SK-N-SH (cell line): ENCODE results near the gene CHST11.

Experiments used
- RAD21 ChIP-seq: IDR thresholded peaks from 2 replicates; pipeline ENCODE4 v1.6.1; 2012; ENCODE audit warnings: mild to moderate bottlenecking, low read length
- YY1 ChIP-seq: IDR thresholded peaks from 2 replicates; pipeline ENCODE4 v1.4.0; 2012; ENCODE audit warnings: low read depth, mild to moderate bottlenecking
- TF ChIP-seq, protein P1 (sequence below): fragments of 200-600 bp; sonication (generic); IDR thresholded peaks from 2 replicates; pipeline ENCODE4 v1.6.1; 2017; ENCODE audit warnings: antibody characterized with exemption, mild to moderate bottlenecking, moderate library complexity
- TF ChIP-seq, protein P2 (sequence below): IDR thresholded peaks from 2 replicates; pipeline ENCODE4 v1.4.0; 2012; ENCODE audit warnings: low read depth, borderline replicate concordance
- TF ChIP-seq, protein P3 (sequence below): IDR thresholded peaks from 2 replicates; pipeline ENCODE4 v1.4.0; 2012; ENCODE audit warnings: low read depth, borderline replicate concordance

DNA sequence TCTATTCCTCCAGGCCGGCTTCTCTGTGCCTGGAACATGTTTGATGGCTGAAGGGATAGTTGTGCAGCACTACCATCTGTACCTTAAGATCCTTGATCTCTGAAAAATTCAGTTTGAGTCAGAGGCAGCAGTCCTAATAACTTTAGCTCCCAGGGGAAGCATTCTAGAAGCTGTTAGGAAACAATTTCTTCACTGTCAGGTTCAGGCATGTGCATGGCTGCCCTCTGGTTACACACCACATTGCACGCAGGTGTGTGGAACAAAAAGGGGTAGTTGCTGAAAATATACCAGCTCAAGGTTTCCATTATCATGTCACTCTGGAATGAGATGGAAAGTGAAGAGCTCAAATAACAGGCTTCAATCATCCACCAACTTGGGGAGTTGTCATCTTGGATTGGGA is 80.1 kb downstream of the CHST11 start:
- TF ChIP-seq, protein P1, sequence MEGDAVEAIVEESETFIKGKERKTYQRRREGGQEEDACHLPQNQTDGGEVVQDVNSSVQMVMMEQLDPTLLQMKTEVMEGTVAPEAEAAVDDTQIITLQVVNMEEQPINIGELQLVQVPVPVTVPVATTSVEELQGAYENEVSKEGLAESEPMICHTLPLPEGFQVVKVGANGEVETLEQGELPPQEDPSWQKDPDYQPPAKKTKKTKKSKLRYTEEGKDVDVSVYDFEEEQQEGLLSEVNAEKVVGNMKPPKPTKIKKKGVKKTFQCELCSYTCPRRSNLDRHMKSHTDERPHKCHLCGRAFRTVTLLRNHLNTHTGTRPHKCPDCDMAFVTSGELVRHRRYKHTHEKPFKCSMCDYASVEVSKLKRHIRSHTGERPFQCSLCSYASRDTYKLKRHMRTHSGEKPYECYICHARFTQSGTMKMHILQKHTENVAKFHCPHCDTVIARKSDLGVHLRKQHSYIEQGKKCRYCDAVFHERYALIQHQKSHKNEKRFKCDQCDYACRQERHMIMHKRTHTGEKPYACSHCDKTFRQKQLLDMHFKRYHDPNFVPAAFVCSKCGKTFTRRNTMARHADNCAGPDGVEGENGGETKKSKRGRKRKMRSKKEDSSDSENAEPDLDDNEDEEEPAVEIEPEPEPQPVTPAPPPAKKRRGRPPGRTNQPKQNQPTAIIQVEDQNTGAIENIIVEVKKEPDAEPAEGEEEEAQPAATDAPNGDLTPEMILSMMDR: no peak
- TF ChIP-seq, protein P2, sequence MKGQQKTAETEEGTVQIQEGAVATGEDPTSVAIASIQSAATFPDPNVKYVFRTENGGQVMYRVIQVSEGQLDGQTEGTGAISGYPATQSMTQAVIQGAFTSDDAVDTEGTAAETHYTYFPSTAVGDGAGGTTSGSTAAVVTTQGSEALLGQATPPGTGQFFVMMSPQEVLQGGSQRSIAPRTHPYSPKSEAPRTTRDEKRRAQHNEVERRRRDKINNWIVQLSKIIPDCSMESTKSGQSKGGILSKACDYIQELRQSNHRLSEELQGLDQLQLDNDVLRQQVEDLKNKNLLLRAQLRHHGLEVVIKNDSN: no peak
- no peak for TF ChIP-seq YY1
- TF ChIP-seq, protein P3, sequence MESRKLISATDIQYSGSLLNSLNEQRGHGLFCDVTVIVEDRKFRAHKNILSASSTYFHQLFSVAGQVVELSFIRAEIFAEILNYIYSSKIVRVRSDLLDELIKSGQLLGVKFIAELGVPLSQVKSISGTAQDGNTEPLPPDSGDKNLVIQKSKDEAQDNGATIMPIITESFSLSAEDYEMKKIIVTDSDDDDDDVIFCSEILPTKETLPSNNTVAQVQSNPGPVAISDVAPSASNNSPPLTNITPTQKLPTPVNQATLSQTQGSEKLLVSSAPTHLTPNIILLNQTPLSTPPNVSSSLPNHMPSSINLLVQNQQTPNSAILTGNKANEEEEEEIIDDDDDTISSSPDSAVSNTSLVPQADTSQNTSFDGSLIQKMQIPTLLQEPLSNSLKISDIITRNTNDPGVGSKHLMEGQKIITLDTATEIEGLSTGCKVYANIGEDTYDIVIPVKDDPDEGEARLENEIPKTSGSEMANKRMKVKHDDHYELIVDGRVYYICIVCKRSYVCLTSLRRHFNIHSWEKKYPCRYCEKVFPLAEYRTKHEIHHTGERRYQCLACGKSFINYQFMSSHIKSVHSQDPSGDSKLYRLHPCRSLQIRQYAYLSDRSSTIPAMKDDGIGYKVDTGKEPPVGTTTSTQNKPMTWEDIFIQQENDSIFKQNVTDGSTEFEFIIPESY: no peak
- TF ChIP-seq RAD21: no peak
